ENCODE data around the gene LILRB3.
"Not testable (repeated sequence)": the region's sequence is repeated elsewhere in the genome, so short reads cannot be mapped to it uniquely, and the experiment has no call there.

LILRB3 gene

GRCh38 chr19:54191011-54191810 lies 31.6 kb downstream of the LILRB3 start, which contains the start of gene TSEN34:
Gene TSEN34 (plus strand): TSS chr19:54191308. CDS start chr19:54191365, 57 bp downstream.
- DNase-seq (ENCODE audit: extremely low read depth in 1 of 2, low read depth in 1 of 2): peak in 1 of 2 donors; percentile 80

- peak; percentile 99 to 100 for DNase-seq (ENCODE audit: extremely low read depth in 1 of 2, low read depth in 1 of 2)
These were observed 32.2 kb downstream of the LILRB3 start for GRCh38 chr19:54190503-54191010.

GRCh38 chr19:54189735-54190502 lies 32.9 kb downstream of the LILRB3 start:
- DNase-seq (ENCODE audit: extremely low read depth in 1 of 2, low read depth in 1 of 2): peak; percentile 99 to 100

- DNase-seq (ENCODE audit: extremely low read depth in 1 of 2, low read depth in 1 of 2): no peak
These were observed 33.6 kb downstream of the LILRB3 start, which contains the start of gene MBOAT7 for GRCh38 chr19:54189145-54189734. Gene MBOAT7 (minus strand): TSS chr19:54189580. CDS start chr19:54188508, 1,072 bp downstream.

GRCh38 chr19:54188215-54188871 lies 34.5 kb downstream of the LILRB3 start:
- DNase-seq (ENCODE audit: extremely low read depth in 1 of 2, low read depth in 1 of 2): peak in 1 of 2 donors; percentile 43

- no peak for DNase-seq (ENCODE audit: extremely low read depth in 1 of 2, low read depth in 1 of 2)
These were observed 35.8 kb downstream of the LILRB3 start for GRCh38 chr19:54186934-54187381.

GRCh38 chr19:54186351-54186750 lies 36.5 kb downstream of the LILRB3 start:
- DNase-seq (ENCODE audit: extremely low read depth in 1 of 2, low read depth in 1 of 2): no peak

- DNase-seq (ENCODE audit: extremely low read depth in 1 of 2, low read depth in 1 of 2): no peak
These were observed 39.4 kb downstream of the LILRB3 start for GRCh38 chr19:54183431-54183830.

- not testable (repeated sequence) for DNase-seq (ENCODE audit: extremely low read depth in 1 of 2, low read depth in 1 of 2)
These were observed 40.9 kb downstream of the LILRB3 start for GRCh38 chr19:54181894-54182293.

GRCh38 chr19:54180691-54181091 lies 42.1 kb downstream of the LILRB3 start:
- DNase-seq (ENCODE audit: extremely low read depth in 1 of 2, low read depth in 1 of 2): no peak

- DNase-seq (ENCODE audit: extremely low read depth in 1 of 2, low read depth in 1 of 2): no peak
These were observed 42.8 kb downstream of the LILRB3 start for GRCh38 chr19:54179921-54180461.

- no peak for DNase-seq (ENCODE audit: extremely low read depth in 1 of 2, low read depth in 1 of 2)
These were observed 43.5 kb downstream of the LILRB3 start for GRCh38 chr19:54179262-54179852.

- no peak for DNase-seq (ENCODE audit: extremely low read depth in 1 of 2, low read depth in 1 of 2)
These were observed 44.1 kb downstream of the LILRB3 start for GRCh38 chr19:54178581-54179261.

- DNase-seq (ENCODE audit: extremely low read depth in 1 of 2, low read depth in 1 of 2): no peak
These were observed 48.6 kb downstream of the LILRB3 start for GRCh38 chr19:54173951-54174834.

GRCh38 chr19:54173359-54173699 lies 49.5 kb downstream of the LILRB3 start:
- no peak for DNase-seq (ENCODE audit: extremely low read depth in 1 of 2, low read depth in 1 of 2)

- no peak for DNase-seq (ENCODE audit: extremely low read depth in 1 of 2, low read depth in 1 of 2)
These were observed 50.1 kb downstream of the LILRB3 start, which contains the start of gene TMC4 for GRCh38 chr19:54172471-54173358. Gene TMC4 (minus strand): TSS chr19:54173160. CDS start chr19:54173117, 43 bp downstream.

- not testable (repeated sequence) for DNase-seq (ENCODE audit: extremely low read depth in 1 of 2, low read depth in 1 of 2)
These were observed 50.9 kb downstream of the LILRB3 start for GRCh38 chr19:54171736-54172431.
